HuH-7 (cell line): ENCODE measurements around the gene NAV2.
A peak's percentile ranks its signal among the peaks of the same experiment; 100 is the strongest.

Experiments
- DNase-seq: peaks from one replicate; pipeline ENCODE4 v3.0.0; 2011; ENCODE audit warnings: low spot score

Gene NAV2

DNA sequence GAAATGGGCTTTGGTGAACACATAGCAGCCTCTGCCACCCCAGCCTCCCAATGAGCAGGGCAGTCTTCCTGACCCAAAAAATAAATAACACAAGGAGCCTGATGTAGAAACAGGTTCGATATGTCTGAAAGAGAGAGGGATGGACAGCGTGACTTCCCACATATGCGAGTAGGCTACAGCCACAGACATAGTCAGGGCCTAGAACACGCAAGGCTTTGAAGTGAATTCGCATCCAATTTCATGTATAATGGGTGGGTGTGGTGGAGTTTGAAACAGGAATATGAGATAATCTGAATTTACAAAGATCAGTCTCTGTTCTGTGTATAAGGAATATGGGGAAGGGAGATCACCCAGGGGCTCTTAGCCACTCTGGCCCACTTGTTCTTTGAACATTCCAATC lies 373.3 kb downstream of the NAV2 start:
- DNase-seq = no peak

DNA sequence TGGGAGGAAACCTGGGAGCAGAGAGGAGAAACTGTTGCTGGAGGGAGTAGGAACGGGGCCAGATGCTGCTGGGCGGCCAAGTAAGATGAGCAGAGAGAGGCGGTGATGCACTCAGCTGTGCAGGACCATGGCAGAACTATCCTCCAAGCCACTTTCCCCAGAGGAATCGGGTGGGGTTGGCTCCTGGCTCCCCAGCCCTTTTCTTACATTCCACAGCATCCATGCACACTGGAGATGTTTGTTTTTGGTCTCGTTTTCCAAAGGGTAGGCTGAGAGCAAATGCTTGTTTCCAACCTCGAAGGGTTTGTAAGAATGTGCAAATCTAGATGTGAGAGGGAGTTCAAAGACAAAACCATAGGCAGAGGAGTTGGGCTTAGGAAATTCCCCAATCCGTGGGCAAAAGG lies 374.5 kb downstream of the NAV2 start:
- no peak for DNase-seq

DNA sequence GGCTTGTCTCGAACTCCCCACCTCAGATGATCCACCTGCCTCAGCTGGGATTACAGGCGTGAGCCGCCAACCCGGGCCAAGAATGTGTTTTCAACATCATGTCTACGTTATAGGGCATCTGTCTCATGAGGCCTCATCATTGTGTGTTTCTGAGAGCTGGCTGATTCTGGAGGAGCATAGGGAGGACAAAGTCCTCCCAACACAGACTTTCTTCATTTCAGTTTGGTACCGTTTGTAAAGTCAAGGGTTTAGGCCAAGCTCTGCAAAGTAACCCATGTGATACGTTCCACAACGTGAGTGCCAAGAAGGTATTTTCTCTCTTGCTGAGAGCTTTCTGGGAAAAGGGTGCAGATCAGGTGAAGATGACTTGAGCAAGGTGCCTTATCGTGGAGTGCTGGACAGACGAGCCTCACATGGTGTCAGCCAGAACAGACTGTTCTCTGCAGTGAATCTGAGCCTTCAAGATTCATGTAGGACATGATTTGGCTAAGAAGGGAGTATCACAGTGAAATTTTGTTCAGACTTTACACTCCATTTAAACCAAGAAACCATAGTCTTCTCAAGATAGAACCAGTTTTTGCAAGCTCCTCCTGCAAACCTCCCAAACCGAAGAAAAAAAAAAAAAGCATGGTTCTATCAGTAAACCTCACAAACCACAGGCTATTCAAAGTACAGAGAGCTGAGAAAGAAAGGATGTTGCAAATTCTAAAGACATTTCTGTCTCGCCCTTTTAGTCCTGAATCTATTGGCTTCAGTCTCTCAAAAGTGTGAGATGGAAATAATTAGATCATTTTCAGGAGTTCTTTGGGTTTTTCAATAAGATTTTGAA lies 376.0 kb downstream of the NAV2 start:
- DNase-seq = no peak

DNA sequence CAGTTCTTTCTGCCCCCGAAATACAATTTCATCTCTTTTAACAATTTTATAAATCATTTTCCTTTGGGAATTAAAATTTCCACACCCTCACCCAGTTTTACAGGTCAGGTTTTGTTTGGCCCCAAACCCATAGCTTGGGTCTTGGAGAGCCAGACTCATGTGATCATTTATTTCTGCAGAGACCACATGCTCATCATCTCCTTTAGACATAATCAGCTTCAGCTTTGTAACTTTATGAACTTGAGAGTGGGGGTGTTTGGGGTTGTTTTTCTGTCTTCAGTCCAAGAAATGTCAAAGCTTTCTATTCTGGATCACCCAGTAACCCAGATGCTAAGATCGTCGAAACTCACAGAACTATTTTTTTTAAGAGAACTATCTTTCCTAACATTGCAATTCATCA lies 376.7 kb downstream of the NAV2 start:
- DNase-seq = no peak

DNA sequence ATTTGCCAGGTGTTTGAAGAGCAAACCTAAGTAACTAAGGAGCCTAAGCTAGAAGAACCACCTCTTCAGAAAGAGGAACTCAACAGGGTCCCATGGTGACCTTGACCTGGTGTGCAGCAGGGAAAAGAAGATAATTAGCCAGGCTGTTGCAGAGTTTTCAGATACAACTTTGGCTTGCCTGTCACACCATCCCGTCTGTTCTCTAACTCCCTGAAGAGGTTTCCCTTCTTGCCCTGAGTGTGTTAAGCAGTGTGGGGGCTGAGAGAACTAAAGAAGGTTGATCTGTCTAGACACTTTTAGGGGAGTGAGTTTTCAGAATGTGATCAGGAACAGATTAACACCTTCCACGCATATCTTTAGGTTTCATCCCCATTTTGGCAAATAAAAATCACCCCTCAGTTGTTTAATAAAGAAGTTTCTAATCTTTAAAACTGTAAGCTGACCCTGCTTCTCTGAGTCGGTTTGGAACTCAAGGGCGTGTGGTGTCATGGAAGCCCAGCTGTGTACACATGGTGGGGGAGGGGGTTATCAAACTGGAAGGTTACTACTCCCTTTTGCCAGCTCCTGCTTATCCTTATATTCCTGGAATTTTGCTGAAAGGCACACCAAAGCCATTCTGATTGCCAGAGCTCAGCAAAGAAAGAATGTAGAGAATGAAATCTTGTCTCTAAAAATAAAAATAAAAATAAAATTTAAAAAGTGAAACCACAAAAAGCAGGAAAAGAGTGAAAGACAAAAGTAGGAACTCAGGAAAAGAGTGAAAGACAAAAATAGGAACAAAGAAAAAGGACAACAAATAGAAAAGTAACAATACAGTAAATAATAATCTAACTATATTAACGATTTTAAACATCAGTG lies 377.4 kb downstream of the NAV2 start:
- DNase-seq = no peak

DNA sequence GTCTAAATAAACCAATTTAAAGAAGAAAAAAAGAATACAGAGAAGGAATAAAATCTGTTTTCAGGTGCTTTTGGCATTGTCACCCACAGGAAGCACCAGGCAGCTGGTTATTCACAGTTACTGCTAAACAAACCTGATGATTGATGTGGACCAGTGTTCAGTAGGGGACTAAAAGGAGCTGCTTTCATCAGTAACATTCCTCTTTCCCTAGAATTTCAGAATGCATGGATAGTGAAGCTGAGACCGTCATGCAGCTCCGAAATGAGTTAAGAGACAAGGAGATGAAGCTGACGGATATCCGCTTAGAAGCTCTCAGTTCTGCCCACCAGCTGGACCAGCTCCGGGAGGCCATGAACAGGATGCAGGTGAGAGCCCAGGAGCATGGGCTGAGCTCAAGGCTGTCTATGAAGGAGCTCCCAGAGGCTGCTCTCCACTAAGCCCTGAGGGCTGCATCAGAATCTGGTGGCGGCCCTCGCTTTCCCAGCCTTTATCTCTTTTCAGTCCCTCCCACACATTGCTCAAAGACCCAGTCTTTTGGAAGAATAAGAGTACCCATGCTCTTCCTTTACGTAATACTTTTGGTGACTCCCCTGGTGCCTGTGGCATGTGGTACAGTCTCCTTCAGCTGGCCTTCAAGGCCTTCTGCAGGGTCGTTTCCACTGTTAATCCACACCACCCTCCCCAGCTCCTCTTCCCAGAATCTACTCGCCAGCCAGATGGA lies 378.2 kb downstream of the NAV2 start:
- no peak for DNase-seq

DNA sequence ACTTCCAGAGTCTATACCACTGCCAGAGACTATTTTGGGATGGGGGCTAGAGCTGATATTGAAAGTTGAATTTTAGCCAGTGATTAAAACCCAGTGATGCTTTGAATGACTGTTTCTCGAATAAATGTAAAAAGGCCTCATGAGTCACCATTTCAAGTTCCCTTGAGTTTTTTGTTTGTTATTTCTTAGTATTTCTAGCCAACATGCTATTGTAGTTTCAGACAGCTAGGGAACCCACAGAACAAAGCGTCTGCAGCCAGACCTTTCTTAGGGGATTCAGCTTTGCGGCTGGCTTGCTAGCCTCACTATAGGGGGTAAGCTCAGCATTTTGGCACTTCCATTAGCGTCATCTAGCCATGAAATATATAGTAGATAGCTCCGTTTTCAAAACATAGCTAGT lies 381.1 kb downstream of the NAV2 start:
- DNase-seq = no peak

DNA sequence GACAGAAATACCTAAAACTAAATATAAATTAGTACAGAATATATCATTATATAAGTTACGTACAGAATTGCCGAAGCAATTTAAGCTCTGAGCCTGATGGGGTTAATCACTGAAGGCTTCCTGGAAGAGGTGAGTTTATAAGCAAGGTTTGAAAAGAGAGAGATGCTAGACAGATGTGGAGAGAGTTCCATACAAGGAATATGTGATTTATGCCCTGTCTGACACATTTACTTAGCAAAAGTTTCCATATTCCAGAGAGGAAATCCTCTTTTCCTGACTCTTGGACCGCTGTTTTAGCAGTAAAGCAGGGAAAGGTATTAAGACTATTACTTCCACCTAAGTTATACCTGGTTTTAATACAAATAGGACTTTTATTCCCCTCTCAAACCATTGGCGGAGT lies 382.6 kb downstream of the NAV2 start:
- no peak for DNase-seq

DNA sequence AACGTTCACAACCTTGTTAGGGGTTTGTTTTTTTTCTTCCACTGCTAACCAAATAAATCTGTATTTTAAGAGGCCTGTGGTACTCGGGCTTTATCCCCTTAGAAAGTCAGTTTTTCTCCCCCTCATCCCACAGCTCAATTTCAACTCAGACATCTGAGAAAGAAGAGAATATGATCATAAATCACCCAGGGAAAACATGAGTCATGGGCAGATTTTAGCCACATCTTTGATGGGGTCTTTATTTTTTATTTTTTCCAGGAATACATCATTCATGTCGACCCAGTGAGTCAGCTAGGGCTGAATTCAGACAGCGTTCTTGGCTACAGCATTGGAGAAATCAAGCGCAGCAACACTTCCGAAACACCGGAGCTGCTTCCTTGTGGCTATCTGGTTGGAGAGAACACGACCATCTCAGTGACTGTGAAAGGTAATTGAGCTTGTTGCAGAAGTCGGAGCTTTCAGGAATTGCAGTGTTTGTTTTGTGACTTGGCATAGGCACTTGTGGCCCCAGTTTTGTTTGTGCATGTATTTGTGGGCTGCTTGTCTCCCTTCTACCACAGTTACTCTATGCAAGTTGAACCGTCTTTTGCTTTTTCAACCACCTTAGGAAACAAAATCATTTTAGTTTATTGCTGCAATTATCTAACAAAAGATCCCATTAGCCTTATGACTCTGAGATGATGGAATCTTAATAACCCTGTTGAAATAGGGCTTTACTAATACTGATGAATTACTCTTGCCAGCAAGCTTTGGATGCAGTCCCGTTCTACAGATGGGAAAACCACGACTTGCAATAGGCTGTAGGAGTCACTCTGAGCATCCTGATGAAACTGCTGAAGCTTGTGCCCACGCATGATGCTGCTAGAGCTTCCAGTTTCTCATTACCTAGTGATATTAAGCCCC lies 384.9 kb downstream of the NAV2 start:
- DNase-seq = peak; percentile 37

DNA sequence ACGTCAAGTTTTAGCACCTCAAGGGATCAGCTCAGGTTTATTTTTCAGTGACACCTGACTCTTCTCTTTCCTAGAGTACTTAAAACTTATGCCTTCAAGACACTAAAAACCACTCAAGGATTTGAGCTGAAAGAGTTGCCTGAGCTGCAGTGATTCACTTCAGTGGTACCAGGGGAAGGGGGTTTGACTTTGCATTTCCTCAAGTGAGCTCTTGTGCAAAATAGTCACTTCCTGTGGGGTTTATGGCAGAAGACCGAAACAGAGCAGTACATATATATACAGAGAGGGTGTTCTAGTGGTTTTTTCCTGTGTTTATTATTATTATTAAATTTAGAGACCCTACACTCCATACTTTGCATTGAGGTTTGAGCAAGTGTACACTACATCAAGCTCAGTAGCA lies 386.9 kb downstream of the NAV2 start:
- no peak for DNase-seq

DNA sequence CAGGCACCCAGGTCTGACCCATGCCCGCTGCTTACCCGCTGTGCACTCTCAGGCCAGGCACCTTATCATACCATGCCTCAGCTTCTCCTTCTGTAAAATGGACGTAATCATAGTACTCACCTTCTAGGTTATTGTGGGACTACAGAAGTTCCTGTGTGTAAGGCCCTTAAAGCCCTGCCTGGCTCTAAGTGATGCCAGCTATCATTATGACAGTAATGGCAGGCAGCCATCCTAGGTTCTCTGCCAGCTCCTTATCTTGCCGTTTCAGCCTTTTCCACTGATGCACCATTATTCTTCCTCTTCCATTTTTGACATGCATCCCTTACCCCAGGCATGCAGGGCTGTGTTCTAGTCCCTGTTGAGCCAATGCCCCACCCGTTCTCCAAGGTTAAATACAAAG lies 389.8 kb downstream of the NAV2 start:
- DNase-seq = no peak

DNA sequence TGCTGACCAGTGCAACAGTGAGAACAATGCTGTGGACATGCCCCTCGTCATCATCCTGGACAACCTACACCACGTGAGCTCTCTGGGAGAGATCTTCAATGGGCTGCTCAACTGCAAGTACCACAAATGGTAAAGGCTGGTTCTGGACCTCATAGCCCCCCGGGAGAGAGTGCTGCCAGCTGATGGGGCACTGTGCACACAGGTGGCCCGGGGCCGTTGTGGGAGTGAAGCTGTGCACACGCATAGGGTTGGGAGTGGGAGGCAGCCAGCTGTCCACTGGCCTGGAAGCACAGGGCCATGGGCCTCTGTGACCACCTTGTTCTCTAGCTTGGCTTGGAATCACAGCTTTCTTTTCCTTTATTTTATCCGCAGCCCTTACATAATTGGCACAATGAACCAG lies 390.6 kb downstream of the NAV2 start:
- DNase-seq = no peak

DNA sequence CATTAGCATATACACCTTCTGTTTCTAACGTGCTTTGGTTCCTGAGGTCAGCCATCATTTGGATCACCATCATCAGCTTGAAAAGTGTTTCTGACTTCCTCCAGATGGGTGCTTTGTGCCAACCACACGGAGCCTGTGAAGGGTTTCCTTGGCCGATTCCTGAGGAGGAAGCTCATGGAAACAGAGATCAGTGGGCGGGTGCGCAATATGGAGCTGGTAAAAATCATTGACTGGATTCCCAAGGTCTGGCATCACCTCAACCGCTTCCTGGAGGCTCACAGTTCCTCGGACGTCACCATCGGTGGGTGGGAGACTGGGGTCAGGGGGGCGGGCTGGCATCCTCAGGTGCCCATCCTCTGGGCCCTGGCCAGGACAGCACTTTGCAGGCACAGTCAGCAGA lies 392.8 kb downstream of the NAV2 start:
- DNase-seq = no peak

DNA sequence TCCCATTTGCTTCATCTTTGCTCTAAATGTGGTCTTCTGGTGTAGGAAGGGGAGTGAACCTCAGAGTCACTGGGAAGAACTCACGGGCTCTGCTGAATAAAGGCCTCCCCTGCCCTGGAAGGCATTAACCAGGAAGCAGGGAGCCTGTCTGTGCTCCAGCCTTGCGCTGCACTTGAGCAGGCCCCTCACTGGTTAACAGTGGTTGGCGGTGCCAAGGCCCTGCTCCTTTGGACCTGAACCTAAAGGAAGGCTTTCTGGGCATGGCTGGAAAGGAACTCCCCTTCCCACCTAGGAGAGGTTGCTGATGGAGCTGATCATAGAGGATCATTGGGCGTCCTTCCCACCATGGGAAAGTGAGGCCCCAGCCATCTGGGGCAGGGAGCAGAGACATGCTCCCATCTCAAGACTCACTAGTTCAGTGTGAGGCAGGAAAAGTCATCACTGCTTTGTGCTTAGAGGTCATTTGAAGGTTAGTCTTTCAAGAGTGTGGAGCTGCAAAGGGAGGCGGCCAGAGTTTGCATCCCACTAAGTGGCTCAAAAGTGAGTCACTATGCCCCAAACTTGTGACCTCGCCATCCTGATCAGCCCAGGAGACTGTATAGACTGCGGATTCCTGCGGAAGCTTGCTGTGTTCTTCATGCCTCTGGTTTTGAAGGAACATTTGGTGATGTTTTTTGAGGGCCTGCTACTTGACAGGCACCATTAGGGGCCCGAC lies 397.3 kb downstream of the NAV2 start:
- no peak for DNase-seq

DNA sequence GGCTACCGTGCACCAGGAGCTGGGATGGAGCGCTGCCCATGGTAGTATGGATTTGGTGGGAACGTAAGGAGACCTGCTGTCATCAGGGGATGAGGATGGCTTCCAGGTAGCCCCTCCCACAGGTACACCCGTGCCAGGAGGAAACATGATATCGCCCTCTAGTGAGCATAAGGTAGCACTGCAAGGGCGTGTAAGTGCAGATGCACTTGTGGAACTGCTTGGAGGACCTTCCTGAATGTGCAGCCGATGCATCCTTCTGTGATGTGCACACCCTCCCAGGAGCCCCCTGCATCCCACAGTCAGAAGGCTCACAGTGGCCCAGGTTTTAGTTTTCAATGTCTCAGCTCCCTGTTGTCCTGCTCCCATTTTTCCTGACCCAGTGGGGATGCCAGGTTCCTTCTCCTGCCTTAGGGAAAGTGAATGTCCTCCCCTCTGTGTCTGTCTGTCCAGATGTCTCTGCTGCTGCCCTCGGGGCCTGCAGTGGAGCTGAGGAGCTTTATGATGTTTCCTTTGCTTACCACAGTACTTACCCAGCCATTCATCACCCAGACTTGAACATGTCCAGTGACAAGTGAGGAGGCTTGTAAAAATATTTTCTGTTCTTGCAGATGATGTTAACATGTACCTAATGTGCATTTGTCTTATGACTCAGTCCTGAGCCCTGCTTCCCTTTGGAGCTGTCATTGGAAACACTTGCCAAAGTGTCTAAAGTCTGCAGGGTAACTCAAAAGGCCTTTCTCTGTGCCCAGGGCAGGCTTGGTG lies 398.5 kb downstream of the NAV2 start:
- DNase-seq = peak; percentile 81

DNA sequence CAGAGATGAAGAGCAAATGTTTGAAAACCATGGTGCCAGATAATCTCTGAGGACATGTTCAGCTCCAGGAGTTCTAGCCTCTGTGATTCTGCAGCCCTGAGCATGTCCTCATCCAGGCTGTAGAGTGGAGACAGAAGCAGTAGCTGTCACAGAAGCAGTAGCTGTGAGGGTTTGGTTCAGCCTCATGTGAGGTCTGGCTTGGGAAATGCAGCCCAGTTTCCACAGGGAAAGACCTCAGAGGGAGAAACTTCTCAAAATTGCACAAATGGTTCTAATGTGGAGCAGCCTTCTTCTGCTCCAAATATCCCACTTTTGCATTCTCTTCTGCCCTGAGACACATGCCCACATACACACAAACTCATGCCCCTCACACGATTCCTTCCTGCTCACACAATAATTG lies 399.2 kb downstream of the NAV2 start:
- no peak for DNase-seq

DNA sequence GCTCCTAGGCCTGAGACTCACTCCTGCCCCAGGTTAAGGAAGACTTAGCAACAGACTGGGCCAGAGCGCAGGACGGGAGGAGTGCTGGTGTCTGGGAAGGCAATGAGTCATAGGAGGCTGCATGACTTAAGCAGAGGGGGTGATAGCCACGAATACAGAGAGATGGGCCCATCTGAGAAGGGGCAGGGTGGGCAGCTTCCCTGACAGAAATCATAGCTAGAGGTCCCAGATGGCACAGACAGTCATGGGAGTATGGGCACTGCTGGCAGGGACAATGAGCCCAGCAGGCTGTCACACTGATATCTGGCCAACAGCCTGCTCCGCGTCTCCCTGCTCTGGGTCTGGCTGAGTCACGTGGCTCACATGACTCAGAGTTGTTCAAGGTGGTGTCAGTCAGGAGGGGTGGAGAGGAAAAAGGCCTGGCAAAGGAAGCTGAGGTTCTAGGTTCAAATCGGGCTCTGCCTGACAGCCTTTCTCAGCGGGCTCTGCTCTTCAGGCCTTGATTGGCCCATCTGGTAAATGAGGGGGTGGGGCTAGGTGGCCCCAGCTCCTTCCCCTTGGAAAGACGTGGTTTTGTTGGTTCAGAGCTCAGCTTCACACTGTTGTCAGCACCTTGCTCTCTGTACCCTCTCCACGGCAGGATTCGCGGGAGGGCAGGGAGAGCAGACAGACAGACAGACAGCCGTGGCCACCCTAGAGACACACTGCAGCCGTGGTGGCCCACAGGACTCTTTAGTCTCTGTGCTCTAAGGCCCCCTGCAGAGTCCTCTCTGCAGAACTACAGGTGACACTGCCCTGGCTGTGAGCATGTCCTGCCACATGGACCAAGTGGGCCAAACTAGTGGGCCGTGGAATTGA lies 399.9 kb downstream of the NAV2 start:
- DNase-seq = no peak

DNA sequence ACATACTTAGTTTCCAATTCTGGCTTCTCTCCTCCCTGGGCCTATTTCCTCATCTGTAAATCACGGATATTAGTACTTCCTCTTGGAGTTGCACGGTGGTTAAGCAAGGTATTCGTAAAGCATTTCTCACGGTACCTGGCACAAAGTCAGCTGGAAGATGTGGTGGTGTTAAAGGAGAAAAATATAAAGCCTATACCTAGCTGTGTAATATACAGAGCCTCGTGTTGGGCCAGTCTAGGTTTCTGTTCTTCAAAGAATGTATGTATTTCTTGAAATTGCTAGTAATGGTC lies 400.5 kb downstream of the NAV2 start:
- DNase-seq = no peak

DNA sequence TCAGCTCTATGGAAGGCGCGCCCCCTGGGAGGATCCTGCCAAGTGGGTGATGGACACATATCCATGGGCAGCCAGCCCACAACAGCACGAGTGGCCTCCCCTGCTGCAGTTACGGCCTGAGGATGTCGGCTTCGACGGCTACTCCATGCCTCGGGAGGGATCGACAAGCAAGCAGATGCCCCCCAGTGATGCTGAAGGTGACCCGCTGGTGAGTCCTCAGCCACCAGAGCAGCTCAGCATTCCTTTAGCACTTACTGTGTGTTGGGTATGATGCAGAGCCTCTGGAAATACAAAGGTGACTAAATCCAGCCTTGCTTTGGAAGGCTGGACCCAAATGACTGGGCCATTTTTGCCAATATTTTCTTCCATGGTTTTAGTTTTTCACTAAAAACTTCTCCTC lies 402.0 kb downstream of the NAV2 start:
- no peak for DNase-seq

DNA sequence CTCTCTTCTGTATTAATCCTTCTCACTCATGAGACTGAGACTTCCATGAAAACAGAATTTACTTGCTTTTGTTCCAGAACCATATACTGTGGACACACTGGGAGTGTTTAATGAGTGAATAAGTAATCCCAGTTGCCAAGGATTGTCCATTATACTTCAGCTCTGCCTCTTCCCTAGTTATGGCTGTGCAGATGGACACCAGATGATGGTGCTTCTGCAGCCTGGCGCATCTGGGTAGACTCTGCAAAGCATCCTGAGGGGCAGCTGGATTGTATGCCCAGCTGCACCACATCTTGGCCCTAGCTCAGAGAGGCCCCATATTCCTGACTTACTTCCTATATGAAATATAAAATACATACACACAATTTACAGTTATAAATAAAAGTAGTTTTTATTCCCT lies 404.2 kb downstream of the NAV2 start:
- DNase-seq = no peak
